ENCODE measurements around the gene PIGA. TPM values are rescaled to one million over a fixed set of nuclear protein-coding genes. Genes with fewer than 3 reads are reported as not detected.
"Not testable (repeated sequence)": the region's sequence is repeated elsewhere in the genome, so short reads cannot be mapped to it uniquely, and the experiment has no call there.

Gene PIGA
- total RNA-seq, 1 donor, result 8.7 TPM

DNA sequence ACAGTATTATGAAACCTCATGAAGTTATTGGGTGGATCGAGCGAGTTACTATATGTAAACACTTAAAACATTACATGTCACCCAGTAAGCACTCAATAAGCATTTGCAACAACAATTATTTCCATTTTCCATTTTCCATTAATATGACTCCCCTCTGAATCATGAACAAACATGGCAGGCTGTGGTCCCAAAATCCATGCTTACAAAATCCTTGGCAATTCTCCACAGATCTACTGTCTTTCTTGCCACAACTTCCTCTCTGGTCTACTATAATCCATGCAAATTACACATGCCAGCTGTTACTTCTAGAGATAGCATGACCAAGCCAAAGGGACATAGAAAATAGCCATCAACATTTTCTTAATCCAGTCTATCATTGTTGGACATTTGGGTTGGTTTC lies 41.9 kb downstream of the PIGA start:
- H3K4me1 ChIP-seq (ENCODE audit: insufficient read depth, low read length), result no peaks in the 10 kb centered on the region
- DNase-seq (ENCODE audit: insufficient read length, low spot score, missing footprints), result no peak

DNA sequence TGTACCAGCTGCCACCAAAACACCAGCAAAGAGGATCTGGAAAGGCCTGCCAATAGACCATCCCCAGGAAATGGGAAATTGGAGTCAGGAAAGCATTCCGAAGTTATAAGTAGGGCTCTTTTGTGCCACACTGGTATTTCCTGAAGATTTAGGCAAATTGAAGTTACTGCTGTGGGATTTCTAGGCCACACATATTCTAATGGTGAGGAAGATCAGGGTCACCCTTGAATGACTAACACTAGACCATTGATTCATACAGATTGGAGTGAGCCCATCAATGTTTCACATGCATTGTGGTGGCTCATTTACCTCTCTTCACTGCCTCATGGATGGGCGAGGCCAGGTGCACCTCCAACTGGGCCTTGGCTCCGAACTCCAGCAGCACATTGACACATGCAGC lies 42.5 kb downstream of the PIGA start:
- no peaks in the 10 kb centered on the region for H3K9me3 ChIP-seq (ENCODE audit: low read depth, low read length)
- no peak overlapping the region for H3K4me2 ChIP-seq (ENCODE audit: insufficient read depth, low read length)
- no peak for TF ChIP-seq CTCF (IDR thresholded peaks at IDR 0.05; ENCODE audit: extremely low read depth, low read depth, low read length)
- H3K27ac ChIP-seq (ENCODE audit: low read depth, low read length), result no peak overlapping the region
- H2AFZ ChIP-seq (ENCODE audit: low read length), result no peak overlapping the region
- no peaks in the 10 kb centered on the region for H3K36me3 ChIP-seq (ENCODE audit: insufficient read depth, low read length)
- no peak for DNase-seq (ENCODE audit: insufficient read length, low spot score, missing footprints)
- no peaks in the 10 kb centered on the region for H3K27me3 ChIP-seq (ENCODE audit: insufficient read depth, low read length)
- no peaks in the 10 kb centered on the region for H3K4me1 ChIP-seq (ENCODE audit: insufficient read depth, low read length)
- no peak overlapping the region for H3K4me3 ChIP-seq (ENCODE audit: insufficient read depth, low read length)
- H4K20me1 ChIP-seq (ENCODE audit: insufficient read depth, low read length), result no peaks in the 10 kb centered on the region
- H3K79me2 ChIP-seq (ENCODE audit: insufficient read depth, low read length), result no peaks in the 10 kb centered on the region

More for the DNA sequence above, 41.9 kb downstream of the PIGA start:
- Histone ChIP-seq H3K4me2 (ENCODE audit: insufficient read depth, low read length) (no peak overlapping the region), H3K27ac (ENCODE audit: low read depth, low read length) (no peak overlapping the region), H3K79me2 (ENCODE audit: insufficient read depth, low read length) (no peaks in the 10 kb centered on the region), H3K9me3 (ENCODE audit: low read depth, low read length) (no peaks in the 10 kb centered on the region), H4K20me1 (ENCODE audit: insufficient read depth, low read length) (no peaks in the 10 kb centered on the region), H2AFZ (ENCODE audit: low read length) (no peak overlapping the region), H3K27me3 (ENCODE audit: insufficient read depth, low read length) (no peaks in the 10 kb centered on the region), H3K36me3 (ENCODE audit: insufficient read depth, low read length) (no peaks in the 10 kb centered on the region), H3K4me3 (ENCODE audit: insufficient read depth, low read length) (no peak overlapping the region)
- TF ChIP-seq CTCF (IDR thresholded peaks at IDR 0.05; ENCODE audit: extremely low read depth, low read depth, low read length), result no peak

DNA sequence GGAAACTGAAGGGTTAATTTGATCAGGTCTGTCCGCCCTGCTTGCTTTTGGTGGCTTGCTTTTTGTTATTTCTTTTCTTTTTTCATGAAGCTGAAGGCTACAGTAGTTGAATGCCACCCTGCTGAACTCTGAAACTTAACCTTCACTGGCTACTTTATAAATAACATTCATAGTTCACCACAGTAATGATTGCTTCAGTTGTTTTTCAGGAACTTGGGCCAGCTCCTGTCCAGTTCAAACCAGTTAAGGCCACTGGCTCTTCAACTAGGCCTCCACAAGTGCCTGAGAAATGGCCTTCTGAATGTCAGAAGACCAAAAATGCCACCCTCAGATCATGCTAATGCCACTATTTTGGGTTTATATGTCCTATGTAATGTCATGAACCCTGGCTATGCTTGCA lies 57.7 kb downstream of the PIGA start:
- Histone ChIP-seq H3K4me1 (ENCODE audit: insufficient read depth, low read length) (no peaks in the 10 kb centered on the region), H3K79me2 (ENCODE audit: insufficient read depth, low read length) (no peaks in the 10 kb centered on the region), H2AFZ (ENCODE audit: low read length) (no peak overlapping the region), H3K36me3 (ENCODE audit: insufficient read depth, low read length) (no peaks in the 10 kb centered on the region), H3K4me2 (ENCODE audit: insufficient read depth, low read length) (no peak overlapping the region), H3K27me3 (ENCODE audit: insufficient read depth, low read length) (no peaks in the 10 kb centered on the region), H3K9me3 (ENCODE audit: low read depth, low read length) (no peaks in the 10 kb centered on the region), H3K27ac (ENCODE audit: low read depth, low read length) (no peak overlapping the region), H4K20me1 (ENCODE audit: insufficient read depth, low read length) (no peaks in the 10 kb centered on the region), H3K4me3 (ENCODE audit: insufficient read depth, low read length) (no peak overlapping the region)
- DNase-seq (ENCODE audit: insufficient read length, low spot score, missing footprints), result no peak
- TF ChIP-seq CTCF (IDR thresholded peaks at IDR 0.05; ENCODE audit: extremely low read depth, low read depth, low read length), result no peak

DNA sequence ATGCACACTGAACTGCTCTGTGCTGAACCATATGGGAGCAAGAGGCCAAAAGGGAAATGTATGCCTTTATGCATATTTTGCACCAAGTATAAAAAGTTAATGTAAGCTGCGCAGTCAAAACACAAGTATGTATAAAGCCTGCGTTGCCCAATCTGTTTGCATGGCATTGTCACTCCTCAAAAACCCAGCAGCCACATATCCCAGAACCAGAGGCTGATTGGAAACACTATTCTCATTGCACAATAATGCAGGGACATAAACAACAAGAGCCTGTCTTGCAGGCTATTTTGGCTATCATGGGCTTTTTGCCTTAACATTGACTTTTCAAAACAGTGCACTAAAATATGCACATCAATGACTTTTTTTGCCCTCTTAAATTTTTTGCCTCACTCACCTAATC lies 60.4 kb downstream of the PIGA start:
- H2AFZ ChIP-seq (ENCODE audit: low read length), result no peak overlapping the region
- no peak for TF ChIP-seq CTCF (IDR thresholded peaks at IDR 0.05; ENCODE audit: extremely low read depth, low read depth, low read length)
- no peak overlapping the region for H3K27ac ChIP-seq (ENCODE audit: low read depth, low read length)
- DNase-seq (ENCODE audit: insufficient read length, low spot score, missing footprints), result no peak
- H3K4me1 ChIP-seq (ENCODE audit: insufficient read depth, low read length), result no peaks in the 10 kb centered on the region
- H3K36me3 ChIP-seq (ENCODE audit: insufficient read depth, low read length), result no peaks in the 10 kb centered on the region
- no peaks in the 10 kb centered on the region for H4K20me1 ChIP-seq (ENCODE audit: insufficient read depth, low read length)
- no peaks in the 10 kb centered on the region for H3K79me2 ChIP-seq (ENCODE audit: insufficient read depth, low read length)
- H3K27me3 ChIP-seq (ENCODE audit: insufficient read depth, low read length), result no peaks in the 10 kb centered on the region
- no peak overlapping the region for H3K4me2 ChIP-seq (ENCODE audit: insufficient read depth, low read length)
- H3K9me3 ChIP-seq (ENCODE audit: low read depth, low read length), result no peaks in the 10 kb centered on the region
- no peak overlapping the region for H3K4me3 ChIP-seq (ENCODE audit: insufficient read depth, low read length)

- not testable (repeated sequence) for H3K27me3 ChIP-seq (ENCODE audit: insufficient read depth, low read length); H3K4me1 ChIP-seq (ENCODE audit: insufficient read depth, low read length); H3K27ac ChIP-seq (ENCODE audit: low read depth, low read length); H3K4me2 ChIP-seq (ENCODE audit: insufficient read depth, low read length); DNase-seq (ENCODE audit: insufficient read length, low spot score, missing footprints); H3K79me2 ChIP-seq (ENCODE audit: insufficient read depth, low read length); H4K20me1 ChIP-seq (ENCODE audit: insufficient read depth, low read length); H2AFZ ChIP-seq (ENCODE audit: low read length); H3K36me3 ChIP-seq (ENCODE audit: insufficient read depth, low read length); H3K9me3 ChIP-seq (ENCODE audit: low read depth, low read length); H3K4me3 ChIP-seq (ENCODE audit: insufficient read depth, low read length)
Measured at GRCh38 chrX:15273275-15273674, 62.0 kb downstream of the PIGA start.

Measured in osteoblast (primary cell).